ENCODE results near the gene MUC6. TPM values are rescaled to one million over a fixed set of nuclear protein-coding genes. Genes with fewer than 3 reads are reported as not detected.

MUC6 gene
- total RNA-seq, 4 donors from 2014 or later = not detected

DNA sequence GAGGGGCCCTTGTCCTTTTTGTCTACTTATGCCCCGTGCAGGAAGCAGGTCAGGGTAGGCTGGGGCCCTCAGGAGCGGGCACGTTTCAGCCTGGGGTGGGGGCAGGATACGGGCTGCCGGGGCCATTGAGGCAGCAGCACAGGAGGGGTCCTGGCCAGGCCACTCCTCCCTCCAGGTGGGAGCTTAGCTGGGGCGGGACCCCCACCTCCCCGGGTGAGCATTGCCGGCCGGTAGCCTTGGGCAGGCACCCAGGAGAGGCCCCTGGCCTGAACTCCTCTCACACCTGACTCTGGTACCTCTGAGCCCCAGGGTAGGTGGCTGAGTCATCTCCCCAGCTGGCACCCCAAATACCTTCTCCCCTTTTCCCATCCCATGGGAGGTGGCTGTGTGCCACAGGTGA, 5.0 kb upstream of the MUC6 start:
- Histone ChIP-seq H3K27me3 (peaks cover 0 to 20% (median 0%) of the 10 kb centered on the region in 3 donors), H3K27ac (no peak overlapping the region), H3K36me3 (no peaks in the 10 kb centered on the region), H3K4me3 (no peak overlapping the region), H3K4me1 (no peaks in the 10 kb centered on the region), H3K9me3 (no peaks in the 10 kb centered on the region)
- intact Hi-C loops (cut with DNase I; ENCODE audit: low total_unique reads) (no loop called here), in situ Hi-C loops (cut with MboI; ENCODE audit: low sequenced_read_pairs in 4 of 4) (no loop called here)
- TF ChIP-seq POLR2A (IDR thresholded peaks at IDR 0.05) = no peak
- TF ChIP-seq, protein P1, sequence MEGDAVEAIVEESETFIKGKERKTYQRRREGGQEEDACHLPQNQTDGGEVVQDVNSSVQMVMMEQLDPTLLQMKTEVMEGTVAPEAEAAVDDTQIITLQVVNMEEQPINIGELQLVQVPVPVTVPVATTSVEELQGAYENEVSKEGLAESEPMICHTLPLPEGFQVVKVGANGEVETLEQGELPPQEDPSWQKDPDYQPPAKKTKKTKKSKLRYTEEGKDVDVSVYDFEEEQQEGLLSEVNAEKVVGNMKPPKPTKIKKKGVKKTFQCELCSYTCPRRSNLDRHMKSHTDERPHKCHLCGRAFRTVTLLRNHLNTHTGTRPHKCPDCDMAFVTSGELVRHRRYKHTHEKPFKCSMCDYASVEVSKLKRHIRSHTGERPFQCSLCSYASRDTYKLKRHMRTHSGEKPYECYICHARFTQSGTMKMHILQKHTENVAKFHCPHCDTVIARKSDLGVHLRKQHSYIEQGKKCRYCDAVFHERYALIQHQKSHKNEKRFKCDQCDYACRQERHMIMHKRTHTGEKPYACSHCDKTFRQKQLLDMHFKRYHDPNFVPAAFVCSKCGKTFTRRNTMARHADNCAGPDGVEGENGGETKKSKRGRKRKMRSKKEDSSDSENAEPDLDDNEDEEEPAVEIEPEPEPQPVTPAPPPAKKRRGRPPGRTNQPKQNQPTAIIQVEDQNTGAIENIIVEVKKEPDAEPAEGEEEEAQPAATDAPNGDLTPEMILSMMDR (IDR thresholded peaks at IDR 0.05 in 4 of 5, conservative IDR thresholded peaks at IDR 0.05 in 1 of 5) = no peak
- DNase-seq (no peak), ATAC-seq (no peak)

DNA sequence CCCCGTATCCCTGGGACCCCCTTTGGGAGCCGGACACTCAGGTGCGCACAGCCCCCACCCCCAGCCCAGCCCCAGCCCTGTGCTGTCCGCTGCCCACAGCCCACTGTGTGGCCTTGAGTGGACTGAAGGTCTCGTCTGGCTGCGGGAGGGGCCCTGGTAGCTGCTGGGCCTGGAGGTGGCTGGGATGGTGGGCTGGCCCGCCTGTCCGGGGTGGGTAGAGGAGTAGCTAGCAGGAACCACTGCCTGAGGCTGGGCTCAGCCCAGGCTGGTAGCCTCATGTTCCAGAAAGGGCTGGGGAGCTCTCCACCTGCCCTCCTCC, 4.6 kb upstream of the MUC6 start:
- Histone ChIP-seq H3K36me3 (no peaks in the 10 kb centered on the region), H3K27ac (no peak overlapping the region), H3K9me3 (no peaks in the 10 kb centered on the region), H3K4me3 (no peak overlapping the region), H3K4me1 (no peaks in the 10 kb centered on the region), H3K27me3 (peaks cover 0 to 23% (median 2%) of the 10 kb centered on the region in 3 donors)
- DNase-seq = no peak
- ATAC-seq = no peak
- TF ChIP-seq, protein P1 (IDR thresholded peaks at IDR 0.05 in 4 of 5, conservative IDR thresholded peaks at IDR 0.05 in 1 of 5) = no peak
- no peak for TF ChIP-seq POLR2A (IDR thresholded peaks at IDR 0.05)
- in situ Hi-C loops (cut with MboI; ENCODE audit: low sequenced_read_pairs in 4 of 4) = no loop called here
- intact Hi-C loops (cut with DNase I; ENCODE audit: low total_unique reads) = no loop called here

DNA sequence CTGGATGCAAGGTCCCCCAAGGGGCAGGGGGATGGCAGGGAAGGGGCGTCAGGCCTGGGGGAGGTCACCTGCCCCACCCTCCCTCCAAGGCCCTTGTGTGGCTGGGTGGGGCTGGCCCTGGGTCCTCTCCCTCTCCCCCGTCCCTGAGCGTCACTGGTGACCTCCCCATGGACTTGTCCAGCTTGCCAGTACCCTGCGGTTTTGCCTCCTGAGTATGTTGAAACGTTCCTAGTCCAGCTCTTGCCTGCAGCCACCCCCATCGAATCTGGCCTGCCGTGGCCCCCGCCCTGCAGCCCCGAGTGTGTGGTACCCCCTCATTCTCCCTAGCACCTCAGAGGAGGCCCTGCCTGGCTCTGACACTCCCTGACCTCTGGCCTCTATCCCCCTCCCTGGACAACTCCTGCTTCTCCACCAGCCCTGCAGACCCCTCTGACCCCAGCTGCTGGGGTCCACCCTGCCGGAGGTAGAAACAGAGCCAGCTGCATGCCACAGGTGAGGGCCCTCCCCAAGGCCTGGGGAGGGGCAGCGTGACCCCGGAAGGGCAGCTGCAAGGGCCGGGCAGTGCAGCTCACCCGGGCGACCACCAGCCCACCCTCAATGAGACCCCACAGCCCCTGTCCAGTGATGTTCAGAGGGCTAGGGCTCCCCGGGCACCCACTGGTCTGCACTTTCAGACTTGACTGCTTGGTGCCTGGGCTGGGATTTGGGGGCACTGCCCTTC, 4.1 kb upstream of the MUC6 start:
- H3K9me3 ChIP-seq = no peaks in the 10 kb centered on the region
- no peak overlapping the region for H3K4me3 ChIP-seq
- intact Hi-C loops (cut with DNase I; ENCODE audit: low total_unique reads) (no loop called here), in situ Hi-C loops (cut with MboI; ENCODE audit: low sequenced_read_pairs in 4 of 4) (no loop called here)
- H3K27ac ChIP-seq = no peak overlapping the region
- DNase-seq (no peak), ATAC-seq (no peak)
- no peaks in the 10 kb centered on the region for H3K36me3 ChIP-seq
- TF ChIP-seq, protein P1 (IDR thresholded peaks at IDR 0.05 in 4 of 5, conservative IDR thresholded peaks at IDR 0.05 in 1 of 5) = no peak
- TF ChIP-seq POLR2A (IDR thresholded peaks at IDR 0.05) = no peak
- H3K27me3 ChIP-seq = peaks cover 0 to 28% (median 7%) of the 10 kb centered on the region in 3 donors
- no peaks in the 10 kb centered on the region for H3K4me1 ChIP-seq

DNA sequence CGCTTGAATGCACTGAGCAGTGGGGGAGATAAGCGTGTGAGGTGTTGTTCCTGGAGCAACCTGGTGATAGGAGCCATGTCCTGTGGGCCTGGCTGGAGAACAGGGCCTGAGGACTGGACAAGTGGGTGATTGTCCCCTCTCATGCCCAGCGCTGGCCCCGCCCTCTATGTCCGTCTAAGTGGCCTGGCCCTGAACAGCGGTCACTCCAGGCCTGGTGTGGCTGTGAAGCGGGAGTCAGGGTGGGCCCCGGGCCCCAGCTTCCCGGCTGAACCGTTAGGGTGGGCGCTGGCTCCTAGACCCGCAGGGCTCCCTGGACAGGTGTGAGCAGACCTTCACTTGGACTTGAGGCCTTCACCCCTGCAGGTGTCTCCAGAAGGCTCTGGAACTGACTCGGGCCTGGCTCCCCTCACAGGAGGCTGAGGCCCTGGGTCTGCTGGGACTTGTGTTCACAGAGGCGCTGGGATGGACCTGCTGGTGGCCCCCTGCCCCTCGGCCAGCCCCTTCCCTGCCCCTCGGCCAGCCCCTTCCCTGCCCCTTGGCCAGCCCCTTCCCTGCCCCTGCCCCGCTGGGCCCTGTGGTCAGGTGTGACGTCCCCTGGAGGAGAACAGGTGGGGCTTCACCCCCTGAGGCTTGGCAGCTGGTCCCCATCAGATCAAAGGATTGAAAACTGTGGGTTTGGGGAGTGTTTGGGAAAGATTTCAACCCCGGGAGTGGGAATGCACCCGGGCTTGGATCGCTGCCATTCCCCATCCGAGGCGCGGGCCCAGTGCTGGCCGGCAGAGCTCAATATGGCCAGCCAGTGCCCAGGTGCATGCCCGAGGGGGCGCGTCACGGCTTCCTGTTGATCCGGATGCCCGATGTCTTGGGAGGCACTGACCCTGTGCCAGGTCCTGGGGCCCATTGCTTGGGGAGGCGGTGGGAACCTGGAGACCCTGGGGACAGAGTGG, 3.2 kb upstream of the MUC6 start:
- Histone ChIP-seq H3K27ac (no peak overlapping the region), H3K27me3 (peaks cover 0 to 35% (median 16%) of the 10 kb centered on the region in 3 donors), H3K36me3 (no peaks in the 10 kb centered on the region), H3K4me3 (no peak overlapping the region), H3K9me3 (no peaks in the 10 kb centered on the region), H3K4me1 (no peaks in the 10 kb centered on the region)
- TF ChIP-seq POLR2A (IDR thresholded peaks at IDR 0.05) = no peak
- TF ChIP-seq, protein P1 (IDR thresholded peaks at IDR 0.05 in 4 of 5, conservative IDR thresholded peaks at IDR 0.05 in 1 of 5) = no peak
- no peak for ATAC-seq
- in situ Hi-C loops (cut with MboI; ENCODE audit: low sequenced_read_pairs in 4 of 4) = no loop called here
- DNase-seq = no peak
- intact Hi-C loops (cut with DNase I; ENCODE audit: low total_unique reads) = no loop called here
